ENCODE data around the gene HMGB4. TPM values are rescaled to one million over a fixed set of nuclear protein-coding genes. Genes with fewer than 3 reads are reported as not detected.

HMGB4 gene
- total RNA-seq, 1 donor = not detected

- TF ChIP-seq, protein P1, sequence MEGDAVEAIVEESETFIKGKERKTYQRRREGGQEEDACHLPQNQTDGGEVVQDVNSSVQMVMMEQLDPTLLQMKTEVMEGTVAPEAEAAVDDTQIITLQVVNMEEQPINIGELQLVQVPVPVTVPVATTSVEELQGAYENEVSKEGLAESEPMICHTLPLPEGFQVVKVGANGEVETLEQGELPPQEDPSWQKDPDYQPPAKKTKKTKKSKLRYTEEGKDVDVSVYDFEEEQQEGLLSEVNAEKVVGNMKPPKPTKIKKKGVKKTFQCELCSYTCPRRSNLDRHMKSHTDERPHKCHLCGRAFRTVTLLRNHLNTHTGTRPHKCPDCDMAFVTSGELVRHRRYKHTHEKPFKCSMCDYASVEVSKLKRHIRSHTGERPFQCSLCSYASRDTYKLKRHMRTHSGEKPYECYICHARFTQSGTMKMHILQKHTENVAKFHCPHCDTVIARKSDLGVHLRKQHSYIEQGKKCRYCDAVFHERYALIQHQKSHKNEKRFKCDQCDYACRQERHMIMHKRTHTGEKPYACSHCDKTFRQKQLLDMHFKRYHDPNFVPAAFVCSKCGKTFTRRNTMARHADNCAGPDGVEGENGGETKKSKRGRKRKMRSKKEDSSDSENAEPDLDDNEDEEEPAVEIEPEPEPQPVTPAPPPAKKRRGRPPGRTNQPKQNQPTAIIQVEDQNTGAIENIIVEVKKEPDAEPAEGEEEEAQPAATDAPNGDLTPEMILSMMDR (IDR thresholded peaks at IDR 0.05; ENCODE audit: insufficient read depth, low read depth, low read length) = no peak
- DNase-seq (ENCODE audit: low read depth) = no peak
- H3K4me3 ChIP-seq (ENCODE audit: low read depth, low read length) = no peak overlapping the region
Measured at GRCh38 chr1:33825506-33825905, 38.4 kb upstream of the HMGB4 start.

- H3K4me3 ChIP-seq (ENCODE audit: low read depth, low read length) = no peak overlapping the region
- no peak for DNase-seq (ENCODE audit: low read depth)
- TF ChIP-seq, protein P1 (IDR thresholded peaks at IDR 0.05; ENCODE audit: insufficient read depth, low read depth, low read length) = no peak
Measured at GRCh38 chr1:33826311-33826710, 37.6 kb upstream of the HMGB4 start.

DNA sequence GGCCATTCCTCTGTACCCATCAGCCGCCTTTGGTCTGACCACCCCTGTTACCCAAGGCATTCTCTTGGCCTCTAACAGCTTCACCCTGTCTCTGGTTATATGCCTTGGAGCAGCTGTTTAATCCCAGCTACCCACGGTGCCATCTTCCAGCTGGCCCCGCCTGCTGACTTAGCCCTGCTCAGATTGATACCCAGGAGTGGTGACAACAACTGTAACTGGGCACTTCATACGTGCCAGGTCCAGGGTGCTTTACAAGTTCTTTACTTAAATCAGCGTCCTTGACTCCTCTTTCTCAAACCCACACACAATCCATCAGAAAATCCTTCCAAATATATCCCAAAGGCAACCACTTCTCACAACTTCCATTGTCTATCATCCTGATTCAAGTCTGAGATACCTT is 37.2 kb upstream of the HMGB4 start:
- DNase-seq (ENCODE audit: low read depth) = no peak
- H3K4me3 ChIP-seq (ENCODE audit: low read depth, low read length) = no peak overlapping the region
- TF ChIP-seq, protein P1 (IDR thresholded peaks at IDR 0.05; ENCODE audit: insufficient read depth, low read depth, low read length) = no peak

- no peak overlapping the region for H3K4me3 ChIP-seq (ENCODE audit: low read depth, low read length)
- no peak for DNase-seq (ENCODE audit: low read depth)
- TF ChIP-seq, protein P1 (IDR thresholded peaks at IDR 0.05; ENCODE audit: insufficient read depth, low read depth, low read length) = no peak
Measured at GRCh38 chr1:33828059-33828458, 35.8 kb upstream of the HMGB4 start.

GRCh38 chr1:33828654-33829053 is 35.2 kb upstream of the HMGB4 start:
- no peak for DNase-seq (ENCODE audit: low read depth)
- no peak overlapping the region for H3K4me3 ChIP-seq (ENCODE audit: low read depth, low read length)
- TF ChIP-seq, protein P1 (IDR thresholded peaks at IDR 0.05; ENCODE audit: insufficient read depth, low read depth, low read length) = no peak

GRCh38 chr1:33836911-33837310 is 27.0 kb upstream of the HMGB4 start:
- TF ChIP-seq, protein P1 (IDR thresholded peaks at IDR 0.05; ENCODE audit: insufficient read depth, low read depth, low read length) = no peak
- no peak for DNase-seq (ENCODE audit: low read depth)
- no peak overlapping the region for H3K4me3 ChIP-seq (ENCODE audit: low read depth, low read length)

DNA sequence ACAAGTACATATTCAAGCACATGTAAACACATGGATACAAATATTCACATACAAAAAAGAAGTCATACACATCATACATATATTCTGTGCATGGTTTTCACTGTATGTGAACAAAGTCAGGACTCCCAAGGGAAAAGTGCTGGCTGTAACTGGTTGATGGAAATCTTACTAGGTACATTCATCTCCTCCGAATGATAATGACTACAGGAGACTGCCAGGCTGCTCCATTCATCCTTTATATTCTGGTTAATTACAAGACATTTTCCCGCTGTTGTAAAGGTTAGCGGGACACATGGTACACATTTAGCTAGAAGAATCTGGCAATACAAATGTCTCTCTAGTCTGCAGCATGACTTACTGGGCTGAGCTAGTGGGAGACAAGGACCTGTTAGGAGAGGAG is 26.2 kb upstream of the HMGB4 start:
- no peak for DNase-seq (ENCODE audit: low read depth)
- no peak overlapping the region for H3K4me3 ChIP-seq (ENCODE audit: low read depth, low read length)
- TF ChIP-seq, protein P1 (IDR thresholded peaks at IDR 0.05; ENCODE audit: insufficient read depth, low read depth, low read length) = no peak

Data from fibroblast of villous mesenchyme (primary cell).